GM19452 (cell line): ENCODE measurements around the gene CNTNAP2.
"Not testable (repeated sequence)": the region's sequence is repeated elsewhere in the genome, so short reads cannot be mapped to it uniquely, and the experiment has no call there.

Experiments used
- ATAC-seq: cut with Tn5 transposase; IDR thresholded peaks from one replicate; pipeline ENCODE4 v1.9.1; 2021; ENCODE audit not compliant: unreplicated experiment

CNTNAP2 gene

DNA sequence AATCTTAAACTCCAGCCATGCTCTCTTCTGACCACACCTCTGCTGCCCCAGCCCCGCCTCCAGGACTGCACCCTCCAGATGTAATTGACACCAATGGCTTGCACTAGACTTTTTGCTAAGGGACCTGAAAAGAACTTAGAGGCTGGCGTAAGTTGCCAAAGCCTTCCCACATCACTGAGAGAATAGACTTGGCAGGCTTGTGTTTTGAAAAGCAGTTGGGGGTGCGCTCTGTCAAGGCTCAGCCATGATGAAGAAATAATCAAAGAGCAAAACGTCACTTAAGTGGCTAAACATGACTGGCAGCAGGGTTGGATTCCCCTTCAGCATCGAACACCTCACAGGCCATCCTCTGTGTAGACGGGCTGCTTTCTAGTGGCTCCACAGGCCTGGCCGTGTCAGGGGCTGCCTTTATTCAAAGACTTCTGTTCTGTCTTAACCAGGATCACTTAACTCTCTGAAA, 2278.8 kb downstream of the CNTNAP2 start:
- ATAC-seq: no peak

DNA sequence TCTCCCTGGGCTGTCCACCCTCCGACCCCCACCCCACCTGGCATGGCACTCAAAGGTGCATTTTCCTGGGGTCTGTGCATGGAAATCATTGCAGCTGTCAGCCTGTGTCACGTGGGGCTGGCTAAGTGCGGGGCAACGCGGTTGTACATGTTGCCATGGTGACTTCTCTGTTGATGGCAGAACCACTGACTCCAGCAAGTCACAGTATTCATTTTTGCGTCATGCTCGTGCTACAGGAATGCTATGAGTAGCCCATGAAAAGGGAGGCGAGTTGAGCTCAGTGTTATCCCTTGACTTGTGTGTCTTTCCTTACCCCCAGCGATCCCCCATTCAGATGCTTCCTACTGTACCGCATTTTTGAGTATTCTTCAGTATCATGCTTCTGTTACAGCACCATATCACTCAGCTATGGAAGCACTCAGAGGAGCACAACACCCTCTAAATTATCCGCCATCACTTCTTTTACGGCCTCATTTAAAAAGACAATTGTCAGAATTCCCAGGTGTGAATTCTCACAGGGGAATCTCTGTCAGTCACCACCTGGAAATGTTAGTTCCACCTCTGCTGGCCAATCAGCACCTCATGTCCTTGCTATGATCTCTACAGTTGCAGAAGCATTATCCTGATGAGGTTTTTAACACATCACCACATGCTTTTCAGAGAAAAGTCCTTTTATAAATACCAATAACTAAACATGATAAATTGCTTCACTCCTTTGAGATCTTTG, 2279.6 kb downstream of the CNTNAP2 start:
- no peak for ATAC-seq

DNA sequence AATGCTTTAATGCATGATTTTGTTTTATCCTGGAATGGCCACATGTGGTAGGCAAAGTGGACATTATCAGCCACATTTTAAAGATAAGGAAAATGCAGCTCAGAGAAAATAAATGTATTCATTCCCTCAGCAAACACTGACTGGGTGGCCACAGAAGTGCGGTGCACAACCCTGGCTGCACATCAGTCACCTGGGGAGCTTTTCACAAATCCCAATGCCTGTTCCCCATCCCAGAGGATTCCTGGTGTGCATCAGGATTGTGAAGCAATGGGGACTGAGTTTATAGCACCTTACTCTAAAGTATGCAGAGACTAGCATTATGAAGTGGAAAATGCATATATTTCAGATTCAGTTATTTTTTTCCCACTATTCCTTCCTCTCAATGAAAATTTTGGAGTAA, 2280.5 kb downstream of the CNTNAP2 start:
- no peak for ATAC-seq

DNA sequence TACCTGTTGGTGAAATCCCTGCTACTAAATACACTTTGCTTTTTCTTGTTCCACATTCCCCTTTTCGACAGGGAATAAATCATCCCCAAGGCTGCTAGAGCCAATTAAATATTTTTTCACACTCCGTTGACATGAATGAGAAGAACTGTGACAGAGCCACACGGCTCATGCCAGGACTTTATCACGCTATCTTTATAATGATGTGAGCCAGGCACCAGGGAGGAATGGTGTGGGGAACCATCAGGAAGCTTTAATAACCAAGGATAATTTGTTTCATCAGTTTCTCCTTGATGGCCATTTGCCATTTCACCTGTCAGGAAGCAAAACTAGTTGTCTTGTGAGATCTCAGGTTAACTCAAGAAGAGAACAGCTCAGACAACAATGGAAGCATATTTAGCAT, 2280.9 kb downstream of the CNTNAP2 start:
- ATAC-seq: no peak

DNA sequence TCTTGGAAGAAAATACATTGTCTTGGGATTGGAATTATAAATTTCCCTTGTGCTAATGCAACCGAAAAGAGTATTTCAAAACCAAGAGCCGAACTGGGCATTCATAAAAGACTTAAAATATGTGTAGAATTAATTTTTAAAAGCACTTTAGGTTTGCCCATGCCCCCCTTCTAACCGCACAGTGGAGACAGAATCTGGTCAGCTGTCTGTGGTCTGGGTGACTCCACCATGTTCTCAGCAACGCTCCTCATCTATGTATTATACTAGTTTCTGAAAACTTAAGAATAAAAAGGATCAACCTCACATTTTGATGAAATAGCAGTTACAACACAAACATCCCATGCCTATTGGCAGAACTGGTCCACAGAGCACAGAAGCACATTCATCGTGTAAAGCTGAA, 2281.4 kb downstream of the CNTNAP2 start:
- ATAC-seq: peak; percentile 57

DNA sequence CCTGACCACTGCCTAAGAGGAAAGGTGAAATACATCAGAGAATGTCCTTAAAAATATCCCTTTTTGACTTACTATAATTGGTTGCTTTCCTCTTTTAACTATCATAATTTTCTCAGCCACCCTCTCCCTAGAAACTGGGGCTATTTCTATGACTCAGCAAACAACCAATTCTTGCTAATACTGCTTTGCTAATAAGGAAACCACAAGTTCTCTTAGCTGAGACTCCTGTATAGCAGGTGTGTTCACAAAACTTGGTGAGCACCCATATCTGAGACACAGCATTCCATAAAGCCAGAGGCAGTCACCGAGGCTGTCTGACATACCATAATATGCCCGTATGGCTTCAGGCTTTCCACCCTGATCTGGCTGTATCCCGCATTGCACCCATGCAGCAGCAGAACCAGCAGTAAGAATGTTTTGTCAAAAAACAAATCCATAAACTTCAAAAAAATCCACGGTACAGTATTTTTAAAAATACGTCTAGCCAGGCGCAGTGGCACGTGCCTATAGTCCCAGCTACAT, 2282.3 kb downstream of the CNTNAP2 start:
- ATAC-seq: peak; percentile 87

DNA sequence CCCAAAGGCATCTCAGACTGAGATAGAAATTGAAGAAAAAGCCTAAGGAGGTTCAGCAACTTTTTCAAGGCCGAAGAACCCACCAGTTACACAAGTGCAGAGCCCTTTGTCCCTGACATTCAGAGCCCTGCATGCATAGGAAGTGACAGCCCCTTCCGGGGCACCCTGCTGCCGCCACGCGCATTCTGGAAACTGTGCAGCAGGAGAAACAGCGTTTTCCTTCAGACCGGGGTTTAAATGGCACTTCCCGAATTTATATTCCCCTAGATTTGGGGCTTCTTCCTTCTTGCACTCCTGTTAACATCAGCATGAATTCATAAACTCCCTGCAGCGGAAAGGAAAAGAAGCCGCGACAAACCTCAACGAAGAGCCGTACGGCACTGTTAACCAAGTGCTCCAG, 2283.5 kb downstream of the CNTNAP2 start:
- no peak for ATAC-seq

DNA sequence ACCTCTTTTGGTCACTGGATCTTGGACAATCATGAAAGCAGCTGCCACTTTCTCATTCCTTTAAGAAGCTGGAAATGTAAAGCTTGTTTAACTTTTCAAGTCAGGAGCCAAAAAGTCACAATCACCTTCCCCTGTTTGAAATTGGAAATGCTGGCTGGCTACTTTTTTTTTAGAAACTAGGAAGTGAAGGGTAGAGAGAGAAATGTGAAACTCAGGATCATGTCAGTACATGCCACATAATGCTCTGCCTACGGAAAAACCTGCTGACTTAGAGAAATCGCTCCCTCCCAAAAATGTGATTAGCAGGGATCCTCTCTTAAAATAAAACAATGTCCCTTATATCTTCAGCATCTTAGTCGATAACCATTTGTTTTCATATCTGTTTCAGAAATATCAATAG, 2285.6 kb downstream of the CNTNAP2 start:
- no peak for ATAC-seq

DNA sequence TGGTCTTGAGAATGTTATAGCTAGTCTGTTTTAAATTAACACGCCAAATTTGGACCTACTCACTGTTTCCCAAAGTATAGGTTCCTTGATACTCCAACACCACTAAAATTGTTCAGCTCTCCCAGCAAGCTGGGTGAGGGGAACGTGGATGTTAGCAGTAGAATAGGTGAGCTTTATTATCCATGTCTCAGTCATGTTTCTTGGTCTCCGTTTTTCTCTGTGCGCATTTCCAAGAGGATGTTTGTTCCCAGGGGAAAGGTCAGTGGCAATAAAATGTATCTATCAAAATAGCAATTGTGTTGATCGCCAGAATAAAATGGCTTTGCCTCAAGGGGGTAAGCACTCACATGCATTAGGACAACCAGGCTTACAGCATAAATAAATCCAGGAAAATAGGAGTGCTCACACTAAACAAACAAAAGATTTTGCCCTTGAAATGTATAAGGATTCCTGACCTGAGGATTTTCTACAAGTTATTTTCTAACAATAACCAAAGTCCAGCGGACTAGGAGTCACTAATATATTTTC, 2286.9 kb downstream of the CNTNAP2 start:
- ATAC-seq: no peak

DNA sequence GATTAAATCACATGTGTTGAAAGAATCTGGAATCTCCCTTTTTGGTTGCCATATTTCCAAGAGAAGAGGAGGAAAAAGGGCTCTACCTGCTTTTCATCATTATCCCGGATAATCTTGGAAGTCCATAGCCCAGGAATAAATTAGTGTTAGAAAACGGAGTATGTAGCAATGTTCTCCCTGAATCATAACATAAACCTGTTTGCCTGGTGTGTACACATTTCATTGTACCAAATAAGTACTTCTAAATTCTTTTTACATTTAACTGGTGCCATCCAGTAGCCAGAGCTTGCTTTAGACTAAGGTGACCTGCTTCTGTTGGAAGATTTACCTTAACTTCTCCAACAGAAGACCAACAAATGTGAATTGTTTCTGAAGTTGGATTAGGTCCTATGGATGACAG, 2291.7 kb downstream of the CNTNAP2 start:
- no peak for ATAC-seq

DNA sequence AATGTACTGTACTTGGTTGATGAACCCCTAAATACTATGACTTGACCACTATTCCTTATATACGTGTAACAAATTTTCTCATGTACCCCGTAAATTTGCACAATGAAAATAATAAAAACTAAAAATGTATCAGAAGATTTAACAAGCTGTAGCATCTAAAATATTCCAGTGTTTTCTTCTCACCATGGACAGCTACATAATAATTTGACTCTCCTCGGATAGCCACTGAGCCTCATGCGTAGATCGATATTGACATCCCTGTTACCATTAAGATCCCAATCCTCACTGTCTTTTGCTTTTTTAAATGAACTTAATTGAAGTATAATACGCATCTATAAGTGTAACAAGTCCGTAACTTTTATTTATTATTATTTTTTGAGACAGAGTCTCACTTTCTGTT, 2294.3 kb downstream of the CNTNAP2 start:
- ATAC-seq: no peak

DNA sequence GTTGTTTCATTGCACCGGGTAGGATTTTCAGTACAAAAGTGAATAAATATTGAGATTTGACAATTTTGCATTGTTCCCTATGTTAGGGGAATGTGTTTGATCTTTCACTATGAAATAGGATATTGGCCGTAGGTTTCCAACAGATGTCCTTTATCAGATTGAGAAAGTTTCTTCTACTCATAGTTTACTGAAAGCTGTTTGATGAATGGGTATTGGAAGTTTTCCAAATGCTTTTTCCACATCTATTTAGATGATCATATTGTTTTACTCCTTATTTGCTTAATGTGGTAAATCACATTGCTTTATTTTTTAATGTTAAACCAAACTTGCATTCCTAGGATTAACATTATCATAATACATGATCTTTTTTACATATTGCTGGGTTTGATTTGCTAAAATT, 2296.1 kb downstream of the CNTNAP2 start:
- ATAC-seq: no peak

DNA sequence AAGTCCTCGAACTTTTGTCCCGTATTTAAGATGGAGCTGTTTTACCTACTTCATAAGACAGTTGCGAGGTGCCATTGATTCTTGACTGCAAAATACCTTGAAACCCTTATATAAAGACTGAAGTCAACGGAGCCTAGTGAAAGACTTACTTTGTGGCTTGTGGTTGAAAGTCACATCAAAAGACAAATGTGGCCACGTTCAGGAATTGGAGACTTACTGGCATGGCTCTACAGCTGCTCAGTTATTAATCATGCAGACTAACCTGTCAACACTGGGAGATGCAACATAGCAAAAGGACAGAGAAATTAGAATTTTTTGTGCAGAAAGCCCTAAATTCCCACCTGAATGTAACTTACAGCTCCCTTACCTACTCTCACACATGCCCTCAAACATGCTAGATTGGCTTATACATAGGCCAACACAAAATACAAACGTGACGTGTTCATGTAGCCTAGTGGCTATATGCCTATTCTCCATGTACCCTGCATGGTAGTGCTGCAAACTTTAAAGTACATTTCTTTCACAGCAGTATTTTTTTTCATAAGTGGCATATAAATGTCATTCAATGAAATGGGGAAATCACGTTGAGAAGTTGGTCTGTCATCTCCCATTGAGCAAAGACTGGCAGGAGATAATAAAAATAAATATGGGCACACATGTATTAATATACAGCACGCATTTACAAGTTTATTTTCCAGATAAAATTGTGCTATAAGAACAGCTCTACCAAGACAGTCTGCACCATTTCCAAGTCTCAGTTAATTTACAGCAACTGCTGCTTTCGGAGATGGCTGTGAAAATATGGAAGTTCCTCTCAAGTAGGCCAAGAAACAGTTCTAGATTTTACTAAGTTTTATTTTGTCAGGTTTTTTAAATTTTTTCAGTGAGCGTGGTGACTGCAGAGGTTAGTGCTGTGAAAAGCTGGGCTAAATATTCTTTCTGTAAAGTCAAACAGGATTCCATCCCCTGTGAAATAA, 2303.5 kb downstream of the CNTNAP2 start:
- ATAC-seq: peak; percentile 97

DNA sequence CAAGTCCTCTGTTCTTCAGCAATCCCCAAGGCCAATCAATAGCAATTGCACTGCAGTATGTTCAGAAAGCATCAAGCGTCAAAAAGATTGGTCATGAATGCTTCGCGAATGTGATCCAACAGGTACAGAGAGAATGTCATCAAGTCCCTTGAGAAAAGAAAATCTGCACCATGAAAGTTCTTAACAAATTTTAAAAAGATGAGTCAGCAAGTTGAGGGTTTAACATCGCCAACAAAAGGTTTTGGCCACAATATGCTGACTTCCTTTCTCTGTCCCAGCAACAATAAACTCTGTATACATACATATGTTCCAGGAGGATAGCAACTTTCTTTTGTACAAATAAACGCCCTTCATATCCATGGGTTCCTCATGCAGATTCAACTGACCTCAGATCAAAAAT, 2305.4 kb downstream of the CNTNAP2 start:
- no peak for ATAC-seq

DNA sequence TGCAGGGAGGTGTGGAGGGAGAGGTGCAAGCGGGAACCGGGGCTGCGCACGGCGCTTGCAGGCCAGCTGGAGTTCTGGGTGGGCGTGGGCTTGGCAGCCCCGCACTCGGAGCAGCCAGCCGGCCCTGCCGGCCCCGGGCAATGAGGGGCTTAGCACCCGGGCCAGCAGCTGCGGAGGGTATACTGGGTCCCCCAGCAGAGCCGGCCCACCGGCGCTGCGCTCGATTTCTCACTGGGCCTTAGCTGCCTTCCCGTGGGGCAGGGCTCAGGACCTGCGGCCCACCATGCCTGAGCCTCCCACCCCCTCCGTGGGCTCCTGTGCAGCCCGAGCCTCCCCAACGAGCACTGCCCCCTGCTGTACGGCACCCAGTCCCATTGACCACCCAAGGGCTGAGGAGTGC, 2309.8 kb downstream of the CNTNAP2 start:
- not testable (repeated sequence) for ATAC-seq

DNA sequence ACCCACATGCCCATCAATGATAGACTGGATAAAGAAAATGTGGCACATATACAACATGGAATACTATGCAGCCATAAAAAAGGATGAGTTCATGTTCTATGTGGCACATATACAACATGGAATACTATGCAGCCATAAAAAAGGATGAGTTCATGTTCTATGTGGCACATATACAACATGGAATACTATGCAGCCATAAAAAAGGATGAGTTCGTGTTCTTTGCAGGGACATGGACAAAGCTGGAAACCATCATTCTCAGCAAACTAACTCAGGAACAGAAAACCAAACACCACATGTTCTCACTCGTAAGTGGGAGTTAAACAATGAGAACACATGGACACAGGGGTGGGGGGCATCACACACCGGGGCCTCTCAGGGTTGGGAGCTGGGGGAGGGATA, 2314.1 kb downstream of the CNTNAP2 start:
- ATAC-seq: not testable (repeated sequence)

DNA sequence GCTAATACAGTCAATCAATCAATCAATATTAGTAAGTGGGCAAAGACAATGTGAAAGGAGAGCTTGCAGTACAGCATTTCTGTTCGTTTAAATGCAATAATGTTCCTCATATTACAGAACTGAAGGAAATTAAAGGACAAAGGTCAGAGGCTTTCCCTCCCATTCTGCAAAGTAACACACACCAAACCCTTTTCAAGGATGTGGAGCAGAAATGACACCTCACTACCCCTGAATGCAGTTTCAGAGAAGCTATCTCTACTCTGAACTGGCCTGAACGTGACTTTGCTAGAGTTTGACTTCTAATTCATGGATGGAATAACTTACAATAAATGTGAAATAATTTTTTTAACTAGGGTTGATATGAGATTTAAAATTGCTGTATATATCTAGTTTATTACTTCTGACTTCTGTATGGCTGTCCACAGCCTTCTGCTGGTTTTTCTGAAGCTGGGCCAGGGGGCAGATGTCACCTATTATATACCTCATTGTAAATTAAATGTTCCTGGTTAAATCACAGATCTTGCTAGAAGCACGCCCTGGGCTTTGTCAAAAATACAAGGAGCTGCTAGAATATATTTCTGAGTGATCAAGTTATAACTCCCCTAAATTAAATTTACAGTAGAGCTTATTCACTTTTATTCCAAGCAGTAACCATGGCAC, 2317.1 kb downstream of the CNTNAP2 start:
- ATAC-seq: no peak

DNA sequence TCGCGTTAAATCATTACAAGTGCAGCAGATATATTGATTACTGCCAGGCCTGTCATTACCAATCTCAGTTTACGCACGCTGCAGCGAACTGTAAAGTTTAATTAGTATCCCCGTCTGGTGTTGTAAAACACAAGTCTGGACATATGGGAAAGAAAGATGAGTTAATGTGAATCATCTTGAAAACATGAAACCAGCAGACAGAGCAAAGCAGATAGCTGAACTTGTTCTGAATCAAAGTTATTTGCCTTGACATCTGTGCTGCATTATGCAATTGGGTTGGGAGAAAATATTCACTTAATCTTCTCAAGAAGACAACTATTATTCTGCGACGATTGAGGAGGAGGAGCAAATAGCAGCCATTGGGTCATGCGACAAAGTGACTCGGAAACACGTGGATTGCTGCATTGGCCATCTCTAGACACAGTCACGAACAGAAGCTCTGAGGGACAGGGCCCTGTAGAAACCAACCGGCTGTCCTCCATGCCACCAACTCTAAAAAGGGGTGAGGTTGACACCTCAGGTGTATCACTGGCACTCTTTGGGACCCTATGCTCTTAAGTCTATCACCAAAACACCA, 2317.7 kb downstream of the CNTNAP2 start:
- no peak for ATAC-seq

DNA sequence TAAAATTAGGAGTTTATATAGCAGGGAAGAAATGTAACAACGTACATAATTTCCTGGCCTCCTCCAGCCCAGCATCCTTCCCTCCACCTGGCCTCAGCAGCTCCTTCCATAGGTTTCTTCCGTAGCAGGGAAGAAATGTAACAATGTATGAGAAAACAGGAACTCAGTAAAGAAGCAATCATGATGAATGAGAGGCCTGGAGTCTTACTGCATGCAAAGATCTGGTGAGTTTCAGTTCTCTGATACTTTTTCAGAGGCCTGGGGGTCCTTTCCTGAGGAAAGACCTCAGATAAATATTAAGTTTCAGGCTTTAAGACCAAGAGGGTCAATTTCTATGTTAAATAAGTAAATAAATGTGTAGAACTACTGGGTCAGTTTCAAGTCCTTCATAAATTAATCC, 2318.3 kb downstream of the CNTNAP2 start:
- no peak for ATAC-seq

DNA sequence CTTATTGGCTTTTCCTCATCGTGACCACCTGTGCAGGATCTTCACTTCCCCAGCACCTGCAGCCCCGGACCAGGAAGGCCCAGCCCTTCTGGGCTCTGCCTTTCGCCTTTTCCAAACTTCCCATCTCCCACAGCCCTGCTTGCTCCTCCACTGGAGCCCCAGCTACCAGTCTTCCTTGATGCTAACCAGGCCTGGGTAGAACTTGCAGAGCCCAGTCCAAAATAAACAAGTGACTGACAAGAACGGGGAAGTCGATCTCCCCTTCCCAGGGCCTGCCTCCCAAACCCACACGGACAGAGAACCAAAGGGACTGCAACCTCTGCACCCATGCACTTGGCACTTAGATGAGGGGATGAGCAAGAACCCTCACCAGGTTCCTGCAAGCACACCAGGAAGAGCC, 2319.1 kb downstream of the CNTNAP2 start:
- ATAC-seq: no peak

DNA sequence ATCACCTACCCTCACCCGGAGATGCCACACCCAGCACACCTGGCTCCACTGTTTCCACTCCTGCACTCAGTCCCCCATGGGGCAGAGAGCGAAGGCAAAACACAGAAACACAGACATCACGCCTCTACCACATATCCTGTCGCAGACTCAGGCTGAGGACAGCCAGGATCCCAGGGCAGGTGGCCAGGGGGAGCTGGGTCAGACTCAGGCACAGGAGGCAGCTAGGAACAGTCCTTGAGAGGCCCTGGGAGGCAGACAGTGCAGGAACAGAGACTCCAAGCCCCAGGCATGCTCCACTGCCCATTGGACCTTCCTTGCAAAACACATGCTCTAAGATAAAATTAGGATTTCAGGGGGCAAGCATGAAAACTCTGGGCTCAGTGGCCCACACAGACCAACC, 2319.5 kb downstream of the CNTNAP2 start:
- ATAC-seq: no peak
